ENCODE measurements around the gene KLF2. TPM values are rescaled to one million over a fixed set of nuclear protein-coding genes. Genes with fewer than 3 reads are reported as not detected.

Gene KLF2
- total and polyA plus RNA-seq, 2 of the 13 experiments (the other 11 are each of a cell fraction or from before 2014, with no cell fraction given): not detected

GRCh38 chr19:16330806-16331690, 6.4 kb downstream of the KLF2 start (continued):
- TF ChIP-seq, protein P1, sequence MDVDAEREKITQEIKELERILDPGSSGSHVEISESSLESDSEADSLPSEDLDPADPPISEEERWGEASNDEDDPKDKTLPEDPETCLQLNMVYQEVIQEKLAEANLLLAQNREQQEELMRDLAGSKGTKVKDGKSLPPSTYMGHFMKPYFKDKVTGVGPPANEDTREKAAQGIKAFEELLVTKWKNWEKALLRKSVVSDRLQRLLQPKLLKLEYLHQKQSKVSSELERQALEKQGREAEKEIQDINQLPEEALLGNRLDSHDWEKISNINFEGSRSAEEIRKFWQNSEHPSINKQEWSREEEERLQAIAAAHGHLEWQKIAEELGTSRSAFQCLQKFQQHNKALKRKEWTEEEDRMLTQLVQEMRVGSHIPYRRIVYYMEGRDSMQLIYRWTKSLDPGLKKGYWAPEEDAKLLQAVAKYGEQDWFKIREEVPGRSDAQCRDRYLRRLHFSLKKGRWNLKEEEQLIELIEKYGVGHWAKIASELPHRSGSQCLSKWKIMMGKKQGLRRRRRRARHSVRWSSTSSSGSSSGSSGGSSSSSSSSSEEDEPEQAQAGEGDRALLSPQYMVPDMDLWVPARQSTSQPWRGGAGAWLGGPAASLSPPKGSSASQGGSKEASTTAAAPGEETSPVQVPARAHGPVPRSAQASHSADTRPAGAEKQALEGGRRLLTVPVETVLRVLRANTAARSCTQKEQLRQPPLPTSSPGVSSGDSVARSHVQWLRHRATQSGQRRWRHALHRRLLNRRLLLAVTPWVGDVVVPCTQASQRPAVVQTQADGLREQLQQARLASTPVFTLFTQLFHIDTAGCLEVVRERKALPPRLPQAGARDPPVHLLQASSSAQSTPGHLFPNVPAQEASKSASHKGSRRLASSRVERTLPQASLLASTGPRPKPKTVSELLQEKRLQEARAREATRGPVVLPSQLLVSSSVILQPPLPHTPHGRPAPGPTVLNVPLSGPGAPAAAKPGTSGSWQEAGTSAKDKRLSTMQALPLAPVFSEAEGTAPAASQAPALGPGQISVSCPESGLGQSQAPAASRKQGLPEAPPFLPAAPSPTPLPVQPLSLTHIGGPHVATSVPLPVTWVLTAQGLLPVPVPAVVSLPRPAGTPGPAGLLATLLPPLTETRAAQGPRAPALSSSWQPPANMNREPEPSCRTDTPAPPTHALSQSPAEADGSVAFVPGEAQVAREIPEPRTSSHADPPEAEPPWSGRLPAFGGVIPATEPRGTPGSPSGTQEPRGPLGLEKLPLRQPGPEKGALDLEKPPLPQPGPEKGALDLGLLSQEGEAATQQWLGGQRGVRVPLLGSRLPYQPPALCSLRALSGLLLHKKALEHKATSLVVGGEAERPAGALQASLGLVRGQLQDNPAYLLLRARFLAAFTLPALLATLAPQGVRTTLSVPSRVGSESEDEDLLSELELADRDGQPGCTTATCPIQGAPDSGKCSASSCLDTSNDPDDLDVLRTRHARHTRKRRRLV (CRISPR knock-in tag; IDR thresholded peaks at IDR 0.05): no peak
- no peak for TF ChIP-seq SMAD3 (CRISPR knock-in tag; IDR thresholded peaks at IDR 0.05)

DNA sequence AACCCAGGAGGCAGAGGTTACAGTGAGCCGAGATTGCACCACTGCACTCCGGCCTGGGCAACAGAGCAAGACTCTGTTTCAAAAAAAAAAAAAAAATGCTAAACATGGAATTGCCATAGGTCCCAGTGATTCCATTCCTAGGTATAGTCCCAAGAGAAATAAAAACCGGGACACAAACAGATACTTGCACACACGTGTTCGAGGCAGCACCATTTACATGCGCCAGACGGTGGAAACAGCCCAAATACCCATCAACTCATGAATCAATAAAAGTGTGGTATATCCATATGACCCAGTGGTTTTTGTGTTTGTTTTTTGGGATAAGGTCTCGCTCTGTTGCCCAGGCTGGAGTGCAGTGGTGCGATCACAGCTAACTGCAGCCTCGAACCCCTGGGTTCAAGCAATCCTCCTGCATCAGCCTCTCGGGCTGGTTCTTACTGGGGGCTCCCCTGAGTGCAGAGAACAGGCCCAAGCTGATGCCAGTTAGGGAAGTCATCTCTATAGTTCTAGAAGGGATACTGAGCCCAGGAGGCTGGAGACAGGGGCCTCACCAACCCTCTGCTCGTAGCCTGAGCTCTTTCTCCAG, 8.5 kb downstream of the KLF2 start:
- Histone ChIP-seq H3K4me2 (ENCODE audit: low read depth, low read length) (no peak overlapping the region), H4K20me1 (ENCODE audit: insufficient read depth, low read length) (no peaks in the 10 kb centered on the region), H3K79me2 (ENCODE audit: insufficient read depth, low read length) (no peaks in the 10 kb centered on the region), H2AFZ (ENCODE audit: low read length) (no peak overlapping the region), H3K27me3 (ENCODE audit: control insufficient read depth in 1 of 2, insufficient read depth in 2 of 2, low read length in 2 of 2) (peaks cover 1 to 9% of the 10 kb centered on the region in 2 experiments; a peak in 2 of 5 replicates), H3K4me1 (ENCODE audit: insufficient read depth, low read length) (peaks cover 7% of the 10 kb centered on the region), H3K27ac (ENCODE audit: extremely low read length, insufficient read depth, low read length) (no peak overlapping the region), H3K9ac (ENCODE audit: insufficient read depth, low read depth, low read length) (no peak overlapping the region), H3K9me3 (ENCODE audit: low read length) (no peaks in the 10 kb centered on the region), H3K4me3 (replicated peaks in 1 of 3; ENCODE audit: insufficient read depth in 1 of 3, low read depth in 2 of 3, low read length in 3 of 3) (no peak overlapping the region), H3K36me3 (replicated peaks in 1 of 2; ENCODE audit: control insufficient read depth in 1 of 2, insufficient read depth in 2 of 2, low read length in 2 of 2) (no peaks in the 10 kb centered on the region)
- no peak for ATAC-seq
- no peak for TF ChIP-seq ZSCAN29 (CRISPR knock-in tag; conservative IDR thresholded peaks at IDR 0.05)
- intact Hi-C loops (cut with micrococcal nuclease; ENCODE audit: unreplicated experiment) (no loop called here), in situ Hi-C loops (cut with HindIII; ENCODE audit: extremely low pct_ligation_motif_present, low pct_unique_long_range_greater_than_20kb) (no loop called here)
- no TSS peak for BruUV-seq (replicated peaks)
- no peak for DNase-seq (ENCODE audit: low spot score)
- CTCF ChIA-PET (ENCODE audit: low intra/inter-chr PET ratio, low total read pairs): no interaction called here
- FAIRE-seq: no peak
- POLR2A ChIA-PET: no interaction called here
- WGBS (ENCODE audit: low lambda C conversion rate): 55% methylated on average over 9 of the region's 12 CpGs

Data from HepG2 (cell line).